ENCODE measurements around the gene PIMREG.
"Not testable (repeated sequence)": the region's sequence is repeated elsewhere in the genome, so short reads cannot be mapped to it uniquely, and the experiment has no call there.

- TF ChIP-seq SPI1 (IDR thresholded peaks at IDR 0.05; ENCODE audit: low read depth, low read length); TAF1 (IDR thresholded peaks at IDR 0.05; ENCODE audit: low read depth, low read length); POLR2A (IDR thresholded peaks at IDR 0.05; ENCODE audit: low read depth, low read length); POLR2AphosphoS5 (IDR thresholded peaks at IDR 0.05; ENCODE audit: low read depth, low read length); PAX5 (IDR thresholded peaks at IDR 0.05; ENCODE audit: insufficient read depth, low read length, severe bottlenecking): not testable (repeated sequence)
Observed at GRCh38 chr17:6482796-6483195, 38.5 kb downstream of the PIMREG start.

All from GM12891 (cell line).